Measurements from ENCODE around the gene RERE.

RERE gene

GRCh38 chr1:8363767-8364301, 453.6 kb downstream of the RERE start:
- in situ Hi-C loops (cut with MboI; ENCODE audit: low pct_unique_long_range_greater_than_20kb, low sequenced_read_pairs): no loop called here

GRCh38 chr1:8363186-8363766, 454.2 kb downstream of the RERE start:
- in situ Hi-C loops (cut with MboI; ENCODE audit: low pct_unique_long_range_greater_than_20kb, low sequenced_read_pairs): no loop called here
- DNase-seq: no peak

More at GRCh38 chr1:8363767-8364301, 453.6 kb downstream of the RERE start:
- DNase-seq: no peak

- in situ Hi-C loops (cut with MboI; ENCODE audit: low pct_unique_long_range_greater_than_20kb, low sequenced_read_pairs): no loop called here
- DNase-seq: no peak
Observed at GRCh38 chr1:8362701-8363101, 454.7 kb downstream of the RERE start.

- in situ Hi-C loops (cut with MboI; ENCODE audit: low pct_unique_long_range_greater_than_20kb, low sequenced_read_pairs): no loop called here
- DNase-seq: no peak
Observed at GRCh38 chr1:8361198-8361849, 456.1 kb downstream of the RERE start.

GRCh38 chr1:8360493-8361197, 456.8 kb downstream of the RERE start:
- no peak for DNase-seq
- in situ Hi-C loops (cut with MboI; ENCODE audit: low pct_unique_long_range_greater_than_20kb, low sequenced_read_pairs): no loop called here

- in situ Hi-C loops (cut with MboI; ENCODE audit: low pct_unique_long_range_greater_than_20kb, low sequenced_read_pairs): no loop called here
- no peak for DNase-seq
Observed at GRCh38 chr1:8359617-8360481, 457.6 kb downstream of the RERE start.

GRCh38 chr1:8358897-8359616, 458.4 kb downstream of the RERE start:
- in situ Hi-C loops (cut with MboI; ENCODE audit: low pct_unique_long_range_greater_than_20kb, low sequenced_read_pairs): no loop called here
- no peak for DNase-seq

GRCh38 chr1:8358241-8358896, 459.1 kb downstream of the RERE start:
- in situ Hi-C loops (cut with MboI; ENCODE audit: low pct_unique_long_range_greater_than_20kb, low sequenced_read_pairs): no loop called here
- DNase-seq: no peak

- in situ Hi-C loops (cut with MboI; ENCODE audit: low pct_unique_long_range_greater_than_20kb, low sequenced_read_pairs): no loop called here
- DNase-seq: no peak
Observed at GRCh38 chr1:8357329-8358101, 459.9 kb downstream of the RERE start.

GRCh38 chr1:8356256-8357209, 460.9 kb downstream of the RERE start:
- in situ Hi-C loops (cut with MboI; ENCODE audit: low pct_unique_long_range_greater_than_20kb, low sequenced_read_pairs): no loop called here
- no peak for DNase-seq

GRCh38 chr1:8355439-8356255, 461.8 kb downstream of the RERE start:
- in situ Hi-C loops (cut with MboI; ENCODE audit: low pct_unique_long_range_greater_than_20kb, low sequenced_read_pairs): no loop called here
- DNase-seq: no peak

GRCh38 chr1:8354038-8354437, 463.4 kb downstream of the RERE start:
- no peak for DNase-seq
- in situ Hi-C loops (cut with MboI; ENCODE audit: low pct_unique_long_range_greater_than_20kb, low sequenced_read_pairs): no loop called here

- DNase-seq: no peak
- in situ Hi-C loops (cut with MboI; ENCODE audit: low pct_unique_long_range_greater_than_20kb, low sequenced_read_pairs): no loop called here
Observed at GRCh38 chr1:8352886-8353785, 464.3 kb downstream of the RERE start.

GRCh38 chr1:8352471-8352845, 465.0 kb downstream of the RERE start:
- in situ Hi-C loops (cut with MboI; ENCODE audit: low pct_unique_long_range_greater_than_20kb, low sequenced_read_pairs): no loop called here
- DNase-seq: no peak

All from KBM-7 (cell line).